ENCODE data around the gene FUT6.

- TF ChIP-seq CTCF (conservative IDR thresholded peaks at IDR 0.05; ENCODE audit: low read depth, low read length), result no peak
- TF ChIP-seq EZH2 (IDR thresholded peaks at IDR 0.05; ENCODE audit: borderline replicate concordance, low read depth, low read length, poor library complexity, severe bottlenecking), result no peak
These were observed 11.8 kb upstream of the FUT6 start, which contains the start of gene FUT3 for GRCh38 chr19:5851302-5851701.

Measured in A673 (cell line).